GM21723 (cell line): ENCODE results near the gene RPS16.

Experiments
- ATAC-seq: cut with Tn5 transposase; IDR thresholded peaks from one replicate; pipeline ENCODE4 v1.9.1; 2021; ENCODE audit warnings: mild to moderate bottlenecking, moderate library complexity; ENCODE audit not compliant: unreplicated experiment

RPS16 gene

DNA sequence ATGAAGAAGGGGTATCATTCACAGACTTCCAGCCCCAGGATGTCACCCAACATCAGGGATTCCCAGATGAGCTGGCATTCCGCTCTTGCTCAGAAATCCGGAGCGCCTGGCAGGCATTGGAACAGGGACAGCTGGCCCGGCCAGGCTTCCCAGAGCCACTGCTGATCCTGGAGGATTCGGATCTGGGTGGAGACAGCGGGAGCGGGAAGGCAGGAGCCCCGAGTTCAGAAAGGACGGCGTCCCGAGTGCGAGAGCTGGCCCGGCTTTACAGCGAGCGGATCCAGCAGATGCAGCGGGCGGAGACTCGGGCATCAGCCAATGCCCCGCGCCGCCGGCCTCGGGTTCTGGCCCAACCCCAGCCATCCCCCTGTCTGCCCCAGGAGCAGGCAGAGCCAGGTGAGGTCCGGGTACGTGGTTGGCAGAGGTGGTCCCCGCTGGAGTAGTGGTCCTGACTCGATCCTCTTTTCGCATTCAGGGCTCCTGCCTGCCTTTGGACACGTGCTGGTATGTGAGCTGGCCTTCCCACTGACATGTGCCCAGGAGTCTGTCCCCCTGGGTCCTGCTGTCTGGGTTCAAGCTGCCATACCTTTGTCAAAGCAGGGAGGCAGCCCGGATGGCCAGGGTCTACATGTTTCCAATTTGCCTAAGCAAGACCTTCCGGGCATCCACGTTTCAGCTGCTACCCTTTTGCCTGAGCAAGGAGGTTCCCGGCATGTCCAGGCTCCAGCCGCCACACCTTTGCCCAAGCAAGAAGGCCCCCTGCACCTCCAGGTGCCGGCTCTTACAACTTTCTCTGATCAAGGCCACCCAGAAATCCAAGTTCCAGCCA is 12.3 kb downstream of the RPS16 start:
- no peak for ATAC-seq

- ATAC-seq: no peak
Measured at GRCh38 chr19:39422020-39422419, 13.7 kb downstream of the RPS16 start.

GRCh38 chr19:39420769-39421168 is 15.0 kb downstream of the RPS16 start:
- no peak for ATAC-seq

- ATAC-seq: no peak
Measured at GRCh38 chr19:39419003-39419402, 16.7 kb downstream of the RPS16 start.

- ATAC-seq: no peak
Measured at GRCh38 chr19:39417463-39418181, 18.1 kb downstream of the RPS16 start.

GRCh38 chr19:39416152-39417120 is 19.3 kb downstream of the RPS16 start:
- no peak for ATAC-seq

GRCh38 chr19:39415111-39416046 is 20.4 kb downstream of the RPS16 start:
- no peak for ATAC-seq

DNA sequence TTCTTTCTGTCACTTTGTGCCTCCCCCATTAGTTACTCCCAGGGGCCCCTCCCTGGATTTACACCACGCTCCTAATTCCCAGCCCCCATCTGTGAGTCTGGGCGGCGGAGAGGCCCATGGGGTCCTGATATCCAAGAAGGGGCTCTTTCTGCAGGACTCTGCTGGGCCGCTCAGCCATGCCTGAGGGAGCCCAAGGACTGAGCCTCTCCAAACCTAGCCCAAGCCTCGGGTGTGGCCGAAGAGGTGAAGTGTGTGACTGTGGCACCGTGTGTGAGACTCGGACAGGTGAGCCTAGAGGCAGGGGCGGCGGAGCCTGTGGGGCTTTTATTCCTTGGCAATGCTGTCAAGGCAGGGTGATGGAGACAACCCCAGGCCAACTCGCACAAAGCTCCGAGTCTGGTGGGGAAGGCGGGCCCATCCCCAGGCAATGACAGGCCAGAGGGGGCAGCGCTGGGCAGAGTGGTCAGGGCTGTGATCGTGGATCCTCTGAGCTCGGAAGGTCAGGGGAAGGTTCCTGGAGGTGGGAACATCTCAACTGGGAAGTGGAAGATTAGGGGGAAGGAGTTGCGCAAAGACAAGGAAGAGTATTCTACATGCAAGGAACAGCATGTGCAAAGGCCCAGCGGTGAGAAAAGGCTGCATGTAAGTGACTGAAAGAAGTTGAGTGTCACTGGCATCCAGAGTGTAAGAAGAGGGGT is 21.7 kb downstream of the RPS16 start:
- no peak for ATAC-seq

- no peak for ATAC-seq
Measured at GRCh38 chr19:39413272-39413910, 22.4 kb downstream of the RPS16 start.

DNA sequence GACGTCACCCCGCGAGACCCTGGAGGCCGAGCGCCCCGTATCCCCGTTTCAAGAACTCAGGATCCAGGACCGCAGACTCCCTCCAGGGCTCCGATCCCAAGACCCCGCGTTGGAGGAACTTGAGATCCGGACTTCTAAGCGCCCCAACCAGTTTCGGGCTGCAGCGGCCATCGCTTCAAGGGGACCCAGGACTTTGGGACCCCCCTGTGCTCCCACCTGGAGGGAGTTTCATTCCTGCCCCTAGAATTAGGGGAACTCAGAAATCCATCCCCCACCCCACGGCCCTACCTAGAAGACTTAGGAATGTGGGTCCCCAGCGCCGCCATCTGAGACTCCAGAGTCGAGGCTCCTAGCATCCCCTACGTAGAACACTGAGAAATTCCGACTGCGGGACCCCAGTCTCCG is 22.9 kb downstream of the RPS16 start:
- ATAC-seq: no peak

GRCh38 chr19:39412100-39412866 is 23.5 kb downstream of the RPS16 start, which contains the start of gene PLEKHG2:
PLEKHG2 (plus strand) TSS chr19:39412669; CDS start chr19:39414087, 1,418 bp downstream.
- peak; percentile 44 for ATAC-seq

DNA sequence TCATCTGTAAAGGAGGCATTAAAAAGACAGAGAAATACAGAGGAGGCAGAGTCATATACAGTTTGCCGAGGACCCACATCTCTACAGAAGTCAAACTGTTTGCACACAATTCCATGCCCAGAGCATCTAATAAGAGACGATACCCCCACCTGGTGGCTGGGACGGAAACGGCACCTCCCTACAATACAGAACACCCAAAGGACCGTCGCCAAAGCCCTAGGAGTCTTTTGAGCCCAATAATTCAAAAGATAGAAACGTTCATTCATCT is 24.0 kb downstream of the RPS16 start:
- ATAC-seq: peak; percentile 30

DNA sequence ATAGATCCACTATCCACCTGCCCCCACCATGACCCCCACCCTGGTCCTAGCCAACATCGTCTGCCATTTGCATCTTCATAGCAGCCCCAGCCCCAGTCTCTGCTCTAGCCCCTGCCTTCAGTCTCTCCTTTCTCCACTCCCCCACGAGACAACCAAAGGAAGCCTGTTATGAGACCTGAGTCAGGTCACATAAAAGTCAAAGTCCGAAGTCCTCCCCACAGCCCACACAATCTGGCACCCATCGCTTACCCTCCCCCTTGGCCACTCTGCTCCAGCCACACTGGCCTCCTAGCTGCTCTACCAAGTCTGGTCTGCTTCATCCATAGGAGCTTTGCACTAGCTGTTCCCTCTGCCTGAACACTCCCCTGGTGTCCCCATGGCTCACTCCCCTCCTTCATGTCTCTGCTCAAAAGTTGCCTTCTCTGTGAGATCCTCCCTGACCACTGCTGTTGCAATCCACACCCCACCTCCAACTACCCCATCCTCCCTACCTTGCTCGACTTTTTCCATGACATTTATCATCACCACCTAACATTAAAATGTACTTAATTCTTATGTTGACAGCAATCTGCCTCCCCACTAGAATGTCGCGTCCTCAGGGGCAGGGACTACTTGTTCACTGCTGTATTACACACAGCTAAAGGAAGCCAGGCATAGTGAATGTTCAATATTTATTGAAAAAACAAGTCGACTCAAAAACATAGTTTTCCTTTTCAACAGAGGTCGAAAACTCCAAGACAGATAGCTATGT is 24.5 kb downstream of the RPS16 start:
- ATAC-seq: no peak

DNA sequence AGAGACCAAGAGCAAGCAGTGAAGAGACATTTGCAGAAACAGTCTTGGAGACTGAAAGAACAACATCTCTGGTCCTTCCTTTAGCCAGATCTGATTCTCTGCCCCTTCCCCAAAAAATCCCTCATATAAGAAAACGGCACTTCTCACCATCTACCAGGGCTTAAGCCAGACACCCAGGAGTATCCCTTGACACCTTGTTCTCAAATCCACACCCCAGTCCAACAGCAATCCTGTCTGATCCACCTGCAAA is 25.0 kb downstream of the RPS16 start:
- ATAC-seq: no peak

DNA sequence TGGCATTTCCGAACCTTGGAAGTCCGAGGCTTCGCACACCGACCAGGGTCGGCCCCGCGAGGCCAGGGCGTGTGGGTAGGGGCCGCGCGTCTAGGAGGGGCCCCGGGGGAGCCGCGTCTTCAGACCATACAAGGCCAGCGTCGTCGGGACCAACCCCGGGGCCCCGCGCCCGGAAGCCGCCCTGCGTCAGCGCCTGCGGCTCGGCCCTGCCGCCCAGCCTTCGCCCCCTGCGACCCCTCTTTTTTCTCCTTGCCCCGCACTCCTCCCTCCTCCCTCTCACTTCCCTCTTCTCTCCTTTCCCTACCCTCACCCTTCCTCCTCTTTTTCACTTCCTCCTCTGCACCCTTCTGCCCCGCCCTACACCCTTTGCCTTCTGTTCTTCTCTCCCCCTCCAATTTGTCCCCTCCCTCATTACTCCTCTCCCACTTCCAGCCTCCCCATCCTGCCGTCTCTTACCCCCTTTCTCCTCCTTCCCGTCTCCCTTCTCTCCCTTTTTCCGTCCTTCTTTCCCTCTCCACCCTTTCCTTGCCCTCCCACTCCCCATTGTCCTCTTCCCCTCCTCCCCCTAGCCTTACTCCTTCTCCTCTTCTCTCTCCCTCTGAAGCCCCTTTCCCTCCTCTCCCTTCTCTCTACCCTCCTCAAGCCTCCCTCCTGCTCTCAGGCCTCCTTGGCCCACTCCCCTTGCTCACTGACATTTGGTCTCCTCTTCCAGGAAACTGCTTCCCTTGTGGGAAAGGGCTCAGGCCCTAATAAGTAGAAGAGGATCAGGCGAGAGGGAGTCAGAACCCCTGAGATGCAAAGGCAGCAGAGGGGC is 25.5 kb downstream of the RPS16 start:
- no peak for ATAC-seq

GRCh38 chr19:39409208-39410016 is 26.3 kb downstream of the RPS16 start:
- no peak for ATAC-seq
